Neural progenitor cell (in vitro differentiated cells): ENCODE measurements around the gene SSTR4. TPM values are rescaled to one million over a fixed set of nuclear protein-coding genes. Genes with fewer than 3 reads are reported as not detected.

Experiments used
- DNase-seq: peaks from one replicate; pipeline ENCODE4 v3.0.0-alpha.2; 2016; ENCODE audit warnings: low spot score
- H2AFZ ChIP-seq: fragments of 200-600 bp; sonication (generic); replicated peaks from 2 replicates; pipeline ENCODE4 v1.6.1; 2016; ENCODE audit warnings: antibody characterized with exemption
- H3F3A ChIP-seq: fragments of 200-600 bp; sonication (generic); 2 replicates; pipeline ENCODE4 v1.6.1; 2016; ENCODE audit warnings: antibody characterized with exemption, low read depth
- H3K27ac ChIP-seq: fragments of 200-600 bp; sonication (generic); 2 replicates; pipeline ENCODE4 v1.5.1; 2016; ENCODE audit warnings: mild to moderate bottlenecking
- H3K27me3 ChIP-seq: fragments of 200-600 bp; sonication (generic); 2 replicates; pipeline ENCODE4 v1.6.1; 2016; ENCODE audit warnings: mild to moderate bottlenecking, moderate library complexity
- H3K36me3 ChIP-seq: fragments of 200-600 bp; sonication (generic); 2 replicates; pipeline ENCODE4 v1.5.1; 2016
- H3K4me1 ChIP-seq: fragments of 200-600 bp; sonication (generic); 2 replicates; pipeline ENCODE4 v1.6.1; 2016; ENCODE audit warnings: mixed run types
- H3K4me2 ChIP-seq: fragments of 200-600 bp; sonication (generic); 2 replicates; pipeline ENCODE4 v1.6.1; 2016
- H3K4me3 ChIP-seq: fragments of 200-600 bp; sonication (generic); 2 replicates; pipeline ENCODE4 v1.5.1; 2016
- H3K79me2 ChIP-seq: fragments of 200-600 bp; sonication (generic); 2 replicates; pipeline ENCODE4 v1.6.1; 2016; ENCODE audit warnings: low read depth
- H3K9ac ChIP-seq: fragments of 200-600 bp; sonication (generic); 2 replicates; pipeline ENCODE4 v1.6.1; 2016
- H3K9me3 ChIP-seq: fragments of 200-600 bp; sonication (generic); 2 replicates; pipeline ENCODE4 v1.5.1; 2016; ENCODE audit warnings: low read depth
- H4K20me1 ChIP-seq: fragments of 200-600 bp; sonication (generic); 2 replicates; pipeline ENCODE4 v1.6.1; 2016; ENCODE audit warnings: low read depth
- H3K27ac Mint-ChIP-seq: 3 replicates; pipeline ENCODE4 v1.8.0; 2021; ENCODE audit warnings: mixed read lengths
- H3K27me3 Mint-ChIP-seq: 2 replicates; pipeline ENCODE4 v1.8.0; 2022; ENCODE audit warnings: low read depth, mild to moderate bottlenecking, inconsistent platforms, moderate library complexity, mixed read lengths; ENCODE audit not compliant: insufficient read depth
- H3K36me3 Mint-ChIP-seq: 3 replicates; pipeline ENCODE4 v1.8.0; 2021; ENCODE audit warnings: mixed read lengths
- H3K4me1 Mint-ChIP-seq: 3 replicates; pipeline ENCODE4 v1.8.0; 2021; ENCODE audit warnings: mixed read lengths
- H3K4me3 Mint-ChIP-seq: 3 replicates; pipeline ENCODE4 v1.8.0; 2021; ENCODE audit warnings: mild to moderate bottlenecking, moderate library complexity, mixed read lengths
- H3K9me3 Mint-ChIP-seq: 3 replicates; pipeline ENCODE4 v1.8.0; 2020; ENCODE audit warnings: mixed read lengths
- EZH2 ChIP-seq: fragments of 200-600 bp; sonication (generic); IDR thresholded peaks from 2 replicates; pipeline ENCODE4 v1.6.1; 2017; ENCODE audit warnings: antibody characterized with exemption, mild to moderate bottlenecking, moderate library complexity
- EZH2phosphoT487 ChIP-seq: fragments of 200-600 bp; sonication (generic); IDR thresholded peaks from 2 replicates; pipeline ENCODE4 v1.6.1; 2017; ENCODE audit warnings: antibody characterized with exemption
- total RNA-seq: library from RNA; depleted of rRNA; stranded (reverse); fragments of >200 nt; gene quantifications from 2 replicates; pipeline ENCODE4 v1.2.3, GENCODE V29; 2015; ENCODE audit warnings: low replicate concordance
- TF ChIP-seq, protein P1 (sequence below): fragments of 200-600 bp; sonication (generic); IDR thresholded peaks from 2 replicates; pipeline ENCODE4 v1.5.1; 2017; ENCODE audit warnings: antibody characterized with exemption, mild to moderate bottlenecking

Gene SSTR4
- total RNA-seq, 1 donor from 2014 or later, result not detected

GRCh38 chr20:23072892-23073586, 37.9 kb downstream of the SSTR4 start:
- no peaks in the 10 kb centered on the region for H3K9me3 Mint-ChIP-seq
- H3K27ac Mint-ChIP-seq, result no peak overlapping the region
- no peaks in the 10 kb centered on the region for H3K36me3 Mint-ChIP-seq
- no peaks in the 10 kb centered on the region for H3K9me3 ChIP-seq
- no peak overlapping the region for H3K4me3 ChIP-seq
- no peaks in the 10 kb centered on the region for H3K36me3 ChIP-seq
- H3K27me3 Mint-ChIP-seq, result peaks cover 3% of the 10 kb centered on the region
- no peaks in the 10 kb centered on the region for H3K27me3 ChIP-seq
- no peak overlapping the region for H3K9ac ChIP-seq
- H3K4me1 Mint-ChIP-seq, result peaks cover 17% of the 10 kb centered on the region
- H3K4me1 ChIP-seq, result peaks cover 6% of the 10 kb centered on the region
- H3K79me2 ChIP-seq, result no peaks in the 10 kb centered on the region
- no peaks in the 10 kb centered on the region for H3F3A ChIP-seq
- no peak for DNase-seq
- H3K4me2 ChIP-seq, result no peak overlapping the region
- H3K4me3 Mint-ChIP-seq, result no peak overlapping the region
- H2AFZ ChIP-seq, result no peak overlapping the region
- H4K20me1 ChIP-seq, result no peaks in the 10 kb centered on the region
- TF ChIP-seq, protein P1, sequence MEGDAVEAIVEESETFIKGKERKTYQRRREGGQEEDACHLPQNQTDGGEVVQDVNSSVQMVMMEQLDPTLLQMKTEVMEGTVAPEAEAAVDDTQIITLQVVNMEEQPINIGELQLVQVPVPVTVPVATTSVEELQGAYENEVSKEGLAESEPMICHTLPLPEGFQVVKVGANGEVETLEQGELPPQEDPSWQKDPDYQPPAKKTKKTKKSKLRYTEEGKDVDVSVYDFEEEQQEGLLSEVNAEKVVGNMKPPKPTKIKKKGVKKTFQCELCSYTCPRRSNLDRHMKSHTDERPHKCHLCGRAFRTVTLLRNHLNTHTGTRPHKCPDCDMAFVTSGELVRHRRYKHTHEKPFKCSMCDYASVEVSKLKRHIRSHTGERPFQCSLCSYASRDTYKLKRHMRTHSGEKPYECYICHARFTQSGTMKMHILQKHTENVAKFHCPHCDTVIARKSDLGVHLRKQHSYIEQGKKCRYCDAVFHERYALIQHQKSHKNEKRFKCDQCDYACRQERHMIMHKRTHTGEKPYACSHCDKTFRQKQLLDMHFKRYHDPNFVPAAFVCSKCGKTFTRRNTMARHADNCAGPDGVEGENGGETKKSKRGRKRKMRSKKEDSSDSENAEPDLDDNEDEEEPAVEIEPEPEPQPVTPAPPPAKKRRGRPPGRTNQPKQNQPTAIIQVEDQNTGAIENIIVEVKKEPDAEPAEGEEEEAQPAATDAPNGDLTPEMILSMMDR, result no peak
- TF ChIP-seq EZH2phosphoT487 (no peak), EZH2 (no peak)
- no peak overlapping the region for H3K27ac ChIP-seq

DNA sequence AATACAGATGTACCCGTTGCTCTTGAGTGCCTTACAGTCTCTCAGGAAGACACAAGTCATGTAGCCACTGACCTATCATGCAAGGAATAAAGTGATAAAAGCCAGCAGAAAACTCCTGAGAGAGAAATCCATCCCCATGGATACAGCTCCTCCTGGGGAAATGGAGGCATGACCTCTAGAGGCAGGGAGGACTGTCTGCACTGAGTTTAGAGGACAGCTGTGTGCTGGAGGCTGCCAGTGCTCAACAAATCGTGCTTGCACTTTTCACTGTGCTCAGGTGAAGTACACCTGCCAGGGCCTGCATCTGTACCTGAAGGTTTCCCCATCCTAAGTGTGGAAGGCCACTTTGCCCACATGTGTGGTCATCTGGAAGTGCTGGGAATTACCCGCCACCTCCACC, 38.9 kb downstream of the SSTR4 start:
- no peaks in the 10 kb centered on the region for H3K27me3 ChIP-seq
- H3K9me3 Mint-ChIP-seq, result no peaks in the 10 kb centered on the region
- peaks cover 24% of the 10 kb centered on the region for H3K4me1 Mint-ChIP-seq
- no peak overlapping the region for H3K27ac ChIP-seq
- no peak overlapping the region for H3K4me3 Mint-ChIP-seq
- H3K4me2 ChIP-seq, result no peak overlapping the region
- no peaks in the 10 kb centered on the region for H4K20me1 ChIP-seq
- no peaks in the 10 kb centered on the region for H3F3A ChIP-seq
- TF ChIP-seq EZH2phosphoT487 (no peak), EZH2 (no peak)
- TF ChIP-seq, protein P1, result no peak
- no peak overlapping the region for H3K27ac Mint-ChIP-seq
- H3K4me1 ChIP-seq, result peaks cover 11% of the 10 kb centered on the region
- H3K36me3 Mint-ChIP-seq, result no peaks in the 10 kb centered on the region
- DNase-seq, result no peak
- no peaks in the 10 kb centered on the region for H3K79me2 ChIP-seq
- peaks cover 3% of the 10 kb centered on the region for H3K27me3 Mint-ChIP-seq
- H2AFZ ChIP-seq, result no peak overlapping the region
- no peaks in the 10 kb centered on the region for H3K9me3 ChIP-seq
- no peak overlapping the region for H3K4me3 ChIP-seq
- no peaks in the 10 kb centered on the region for H3K36me3 ChIP-seq
- H3K9ac ChIP-seq, result no peak overlapping the region

DNA sequence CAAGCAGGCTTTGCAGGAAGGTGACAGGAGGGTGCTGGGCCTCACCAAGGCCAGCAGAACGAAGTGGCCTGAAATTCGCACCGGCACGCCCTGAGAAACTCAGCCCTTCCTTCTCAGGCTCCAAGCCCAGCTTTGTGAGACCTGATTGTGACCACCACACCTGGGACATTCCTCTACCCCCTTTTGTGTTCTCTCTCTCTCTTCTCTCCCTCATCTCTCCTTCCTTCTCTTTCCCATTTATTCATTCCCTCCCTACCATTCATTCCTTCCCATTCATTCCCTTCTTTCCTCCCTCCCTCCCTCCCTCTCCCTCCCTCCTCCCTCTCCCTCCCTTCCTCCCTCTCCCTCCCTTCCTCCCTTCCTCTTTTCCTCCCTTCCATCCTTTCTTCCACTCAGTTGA, 42.2 kb downstream of the SSTR4 start:
- H3K36me3 ChIP-seq, result no peaks in the 10 kb centered on the region
- no peak overlapping the region for H3K4me3 ChIP-seq
- DNase-seq, result no peak
- H3K27ac ChIP-seq, result no peak overlapping the region
- no peaks in the 10 kb centered on the region for H3K79me2 ChIP-seq
- H3K4me1 ChIP-seq, result peaks cover 17% of the 10 kb centered on the region
- no peak overlapping the region for H3K4me2 ChIP-seq
- H3K4me1 Mint-ChIP-seq, result peaks cover 24% of the 10 kb centered on the region
- H3F3A ChIP-seq, result no peaks in the 10 kb centered on the region
- peaks cover 3% of the 10 kb centered on the region for H3K27me3 Mint-ChIP-seq
- no peaks in the 10 kb centered on the region for H3K9me3 ChIP-seq
- H3K9ac ChIP-seq, result no peak overlapping the region
- H3K27me3 ChIP-seq, result no peaks in the 10 kb centered on the region
- TF ChIP-seq EZH2phosphoT487 (no peak), EZH2 (no peak)
- TF ChIP-seq, protein P1, result no peak
- no peaks in the 10 kb centered on the region for H4K20me1 ChIP-seq
- no peaks in the 10 kb centered on the region for H3K9me3 Mint-ChIP-seq
- H3K27ac Mint-ChIP-seq, result no peak overlapping the region
- no peaks in the 10 kb centered on the region for H3K36me3 Mint-ChIP-seq
- H3K4me3 Mint-ChIP-seq, result no peak overlapping the region
- no peak overlapping the region for H2AFZ ChIP-seq
